ENCODE data around the gene HPS4.
"Not testable (repeated sequence)": the region's sequence is repeated elsewhere in the genome, so short reads cannot be mapped to it uniquely, and the experiment has no call there.

HPS4 gene

DNA sequence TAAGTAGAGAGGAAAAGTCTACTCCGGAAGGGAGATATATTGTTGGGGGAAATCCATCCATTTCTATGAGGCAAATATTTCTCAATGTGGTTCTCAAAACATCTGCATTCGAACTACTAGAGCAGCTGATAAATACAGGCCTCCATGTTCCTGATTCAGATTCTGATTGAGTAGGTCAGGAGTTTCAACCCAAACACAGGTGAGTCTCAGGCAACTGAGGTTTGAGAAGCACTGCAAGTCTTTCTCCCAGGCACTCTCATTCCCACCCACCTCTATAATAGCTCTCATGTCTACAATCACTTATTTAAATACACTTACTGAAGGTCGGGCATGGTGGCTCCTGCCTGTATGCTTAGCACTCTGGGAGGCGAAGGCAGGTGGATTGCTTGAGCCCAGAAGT lies 69.2 kb downstream of the HPS4 start:
- TF ChIP-seq, protein P1, sequence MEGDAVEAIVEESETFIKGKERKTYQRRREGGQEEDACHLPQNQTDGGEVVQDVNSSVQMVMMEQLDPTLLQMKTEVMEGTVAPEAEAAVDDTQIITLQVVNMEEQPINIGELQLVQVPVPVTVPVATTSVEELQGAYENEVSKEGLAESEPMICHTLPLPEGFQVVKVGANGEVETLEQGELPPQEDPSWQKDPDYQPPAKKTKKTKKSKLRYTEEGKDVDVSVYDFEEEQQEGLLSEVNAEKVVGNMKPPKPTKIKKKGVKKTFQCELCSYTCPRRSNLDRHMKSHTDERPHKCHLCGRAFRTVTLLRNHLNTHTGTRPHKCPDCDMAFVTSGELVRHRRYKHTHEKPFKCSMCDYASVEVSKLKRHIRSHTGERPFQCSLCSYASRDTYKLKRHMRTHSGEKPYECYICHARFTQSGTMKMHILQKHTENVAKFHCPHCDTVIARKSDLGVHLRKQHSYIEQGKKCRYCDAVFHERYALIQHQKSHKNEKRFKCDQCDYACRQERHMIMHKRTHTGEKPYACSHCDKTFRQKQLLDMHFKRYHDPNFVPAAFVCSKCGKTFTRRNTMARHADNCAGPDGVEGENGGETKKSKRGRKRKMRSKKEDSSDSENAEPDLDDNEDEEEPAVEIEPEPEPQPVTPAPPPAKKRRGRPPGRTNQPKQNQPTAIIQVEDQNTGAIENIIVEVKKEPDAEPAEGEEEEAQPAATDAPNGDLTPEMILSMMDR (IDR thresholded peaks at IDR 0.05; ENCODE audit: control insufficient read depth, insufficient read depth, low read depth, low read length, missing control alignments): no peak
- H3K4me3 ChIP-seq (ENCODE audit: control insufficient read depth, low read depth, low read length): no peak overlapping the region
- DNase-seq (ENCODE audit: low read depth): no peak

DNA sequence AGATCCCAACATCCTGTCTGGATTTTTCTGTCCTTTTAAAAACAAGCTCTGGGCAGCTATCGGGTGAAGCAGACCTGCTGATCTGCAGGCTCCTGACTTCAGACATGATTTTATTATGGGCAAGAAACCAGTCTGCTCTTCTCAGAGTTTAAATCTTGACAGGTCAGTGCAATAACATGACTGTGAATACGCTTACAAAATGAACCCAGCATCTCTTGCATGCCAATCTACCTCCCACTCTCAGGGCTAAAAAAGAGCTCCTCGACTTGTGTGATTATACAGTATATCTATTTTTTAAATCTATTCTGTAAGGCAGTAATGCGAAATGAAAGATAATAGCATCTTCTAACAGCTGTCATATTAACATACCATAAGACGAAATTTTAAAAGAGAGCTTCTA lies 73.2 kb downstream of the HPS4 start:
- TF ChIP-seq, protein P1 (IDR thresholded peaks at IDR 0.05; ENCODE audit: control insufficient read depth, insufficient read depth, low read depth, low read length, missing control alignments): no peak
- H3K4me3 ChIP-seq (ENCODE audit: control insufficient read depth, low read depth, low read length): no peak overlapping the region
- no peak for DNase-seq (ENCODE audit: low read depth)

DNA sequence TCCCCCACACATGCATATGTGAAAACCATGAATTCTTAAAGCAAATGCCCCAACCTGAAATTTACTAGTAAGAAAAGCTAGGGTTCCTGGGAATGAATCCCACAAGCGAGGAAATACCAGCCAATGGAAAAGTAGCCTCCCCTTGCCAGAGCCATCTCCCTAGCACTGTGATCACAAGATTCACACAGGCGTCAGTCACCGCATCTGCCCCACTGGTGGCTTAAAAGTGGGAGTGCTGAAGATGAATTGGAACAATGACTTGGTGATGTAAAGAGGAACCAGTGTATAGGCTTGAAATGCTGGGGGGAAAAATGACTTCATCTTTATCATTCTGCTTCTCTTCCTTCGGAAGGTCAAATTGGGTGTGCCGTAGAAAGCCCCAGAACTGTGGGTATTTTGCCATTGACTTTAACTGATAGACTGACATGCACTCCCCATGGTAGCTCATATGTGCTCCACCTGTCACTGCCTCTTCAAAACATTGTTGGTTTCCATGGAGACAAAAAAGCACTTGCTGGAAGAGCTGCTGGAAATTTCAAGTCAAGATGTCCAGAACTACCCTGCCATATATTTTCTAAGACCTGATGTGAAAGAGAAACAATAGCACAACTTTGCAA lies 73.8 kb downstream of the HPS4 start:
- no peak overlapping the region for H3K4me3 ChIP-seq (ENCODE audit: control insufficient read depth, low read depth, low read length)
- no peak for DNase-seq (ENCODE audit: low read depth)
- TF ChIP-seq, protein P1 (IDR thresholded peaks at IDR 0.05; ENCODE audit: control insufficient read depth, insufficient read depth, low read depth, low read length, missing control alignments): no peak

DNA sequence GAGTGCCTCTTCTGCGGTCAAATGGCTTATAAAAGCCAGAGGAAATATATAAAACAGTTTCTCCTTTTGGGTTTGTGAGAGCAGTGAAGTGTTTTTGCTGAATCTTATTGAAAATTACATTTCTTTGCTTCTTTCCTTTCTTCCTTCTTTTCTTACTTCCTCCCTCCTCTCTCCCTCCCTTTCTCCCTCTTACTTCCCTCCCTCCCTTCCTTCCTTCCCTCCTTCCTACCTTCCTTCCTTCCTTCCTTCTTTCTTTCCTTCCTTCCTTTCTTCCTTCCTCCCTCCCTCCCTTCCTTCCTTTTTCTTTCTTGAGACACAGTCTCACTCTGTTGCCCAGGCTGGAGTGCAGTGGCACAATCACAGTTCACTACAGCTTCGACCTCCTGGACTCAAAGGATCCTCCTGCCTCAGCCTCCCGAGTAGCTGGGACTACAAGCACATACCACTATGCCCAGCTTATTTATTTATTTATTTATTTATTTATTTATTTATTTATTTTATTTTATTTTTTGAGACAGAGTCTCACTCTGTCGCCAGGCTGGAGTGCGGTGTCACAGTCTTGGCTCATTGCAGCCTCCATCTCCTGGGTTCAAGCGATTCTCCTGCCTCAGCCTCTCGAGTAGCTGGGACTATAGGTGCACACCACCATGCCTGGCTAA lies 74.9 kb downstream of the HPS4 start:
- not testable (repeated sequence) for DNase-seq (ENCODE audit: low read depth); H3K4me3 ChIP-seq (ENCODE audit: control insufficient read depth, low read depth, low read length)

DNA sequence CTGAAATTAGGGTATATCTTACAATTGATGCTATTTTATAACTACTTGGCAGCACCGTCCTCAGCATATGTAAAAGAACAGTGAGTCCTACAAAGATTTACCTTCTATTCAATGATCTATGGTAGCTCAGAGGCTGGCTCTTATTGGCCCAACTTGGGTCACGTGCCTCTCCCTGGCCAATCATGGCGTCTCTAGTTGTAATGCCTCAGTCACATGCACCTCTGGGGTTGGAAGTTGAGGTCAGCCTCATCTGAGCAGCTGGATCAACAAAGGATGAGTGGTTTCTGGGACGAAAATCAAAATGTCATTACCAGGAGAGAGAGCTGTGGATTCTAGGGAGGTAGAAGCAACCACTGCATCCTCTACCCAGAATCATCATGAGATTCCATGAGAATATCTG lies 77.5 kb downstream of the HPS4 start:
- no peak overlapping the region for H3K4me3 ChIP-seq (ENCODE audit: control insufficient read depth, low read depth, low read length)
- DNase-seq (ENCODE audit: low read depth): no peak
- TF ChIP-seq, protein P1 (IDR thresholded peaks at IDR 0.05; ENCODE audit: control insufficient read depth, insufficient read depth, low read depth, low read length, missing control alignments): no peak

DNA sequence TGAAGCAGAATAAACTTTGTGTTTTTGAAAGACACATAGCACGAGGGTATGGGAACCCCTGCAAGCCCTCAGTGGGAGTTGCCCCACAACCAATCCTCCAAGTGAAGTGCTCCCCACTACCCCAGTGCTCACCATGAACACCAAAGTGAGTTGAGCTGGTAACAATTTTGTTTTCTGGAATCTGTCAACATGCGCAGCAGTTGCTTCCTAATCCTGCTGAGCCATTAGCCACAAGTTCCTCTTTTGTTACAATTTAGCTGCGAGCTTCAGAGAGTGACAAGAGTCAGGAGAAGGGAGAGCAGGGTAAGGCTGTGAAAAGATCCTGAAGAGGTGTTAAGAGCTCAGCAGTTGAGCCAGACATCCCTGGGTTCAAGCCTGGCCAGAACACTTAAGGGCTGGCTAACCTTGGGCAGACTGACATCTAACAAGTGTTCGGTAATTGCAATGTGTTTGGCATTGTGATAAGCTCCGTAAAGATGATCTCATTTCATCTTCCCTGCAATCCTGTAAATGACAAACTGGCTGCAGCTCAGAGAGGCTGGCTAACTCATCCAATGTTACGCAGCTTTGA lies 78.6 kb downstream of the HPS4 start:
- TF ChIP-seq, protein P1 (IDR thresholded peaks at IDR 0.05; ENCODE audit: control insufficient read depth, insufficient read depth, low read depth, low read length, missing control alignments): no peak
- H3K4me3 ChIP-seq (ENCODE audit: control insufficient read depth, low read depth, low read length): no peak overlapping the region
- DNase-seq (ENCODE audit: low read depth): no peak

DNA sequence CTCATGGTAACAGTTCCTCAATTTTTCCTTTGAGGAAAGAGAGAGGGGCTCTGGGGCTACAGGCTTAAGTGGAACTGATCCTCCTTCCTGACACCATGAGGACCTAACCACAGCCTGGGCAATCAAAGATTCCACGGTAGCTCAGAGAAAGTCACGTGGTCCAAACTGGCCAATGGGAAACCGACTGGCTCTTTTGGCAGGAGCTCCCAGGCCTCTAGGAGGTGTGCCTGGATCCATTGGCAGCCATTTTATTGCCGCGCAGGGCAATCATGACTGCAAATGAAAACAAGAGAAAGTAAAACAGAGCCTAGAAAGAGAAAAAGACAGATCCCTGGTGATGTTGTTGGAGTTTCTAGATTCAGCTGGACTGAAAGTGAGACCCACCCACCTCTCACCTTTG lies 81.9 kb downstream of the HPS4 start:
- no peak for DNase-seq (ENCODE audit: low read depth)
- TF ChIP-seq, protein P1 (IDR thresholded peaks at IDR 0.05; ENCODE audit: control insufficient read depth, insufficient read depth, low read depth, low read length, missing control alignments): no peak
- H3K4me3 ChIP-seq (ENCODE audit: control insufficient read depth, low read depth, low read length): no peak overlapping the region
